Colonic mucosa (tissue), 4 donors: ENCODE data around the gene MAGEA9. TPM values are rescaled to one million over a fixed set of nuclear protein-coding genes. Genes with fewer than 3 reads are reported as not detected.
"Not testable (repeated sequence)": the region's sequence is repeated elsewhere in the genome, so short reads cannot be mapped to it uniquely, and the experiment has no call there.

Source experiments
- DNase-seq: peaks from one replicate; pipeline ENCODE4 v3.0.0-alpha.2; 2020
- H3K27ac ChIP-seq: fragments of 200-600 bp; one replicate; pipeline ENCODE4 v1.8.0; 2021
- H3K27me3 ChIP-seq: fragments of 200-600 bp; one replicate; pipeline ENCODE4 v1.8.0; 2021
- H3K36me3 ChIP-seq: fragments of 200-600 bp; one replicate; pipeline ENCODE4 v1.8.0; 2021
- H3K4me1 ChIP-seq: fragments of 200-600 bp; one replicate; pipeline ENCODE4 v1.8.0; 2021; ENCODE audit warnings: mild to moderate bottlenecking
- H3K4me3 ChIP-seq: fragments of 200-600 bp; one replicate; pipeline ENCODE4 v1.8.0; 2021
- H3K9ac ChIP-seq, 2 donors: one replicate each; pipeline ENCODE4 v1.7.0; 2013; ENCODE audit warnings: control low read depth in 2 of 2, low read depth in 2 of 2, low read length in 2 of 2
- H3K9me3 ChIP-seq: fragments of 200-600 bp; one replicate; pipeline ENCODE4 v1.8.0; 2021
- CTCF ChIP-seq: fragments of 200-600 bp; IDR thresholded peaks from one replicate; pipeline ENCODE4 v1.8.0; 2022; ENCODE audit warnings: antibody characterized with exemption, mild to moderate bottlenecking
- intact Hi-C: fragments of 100-400 bp; cut with DNase I; formaldehyde crosslinking; loops from one replicate; pipeline ENCODE4 v1.14.1; 2022
- total RNA-seq, 2 donors: library from RNA; stranded (reverse); fragmentation: NEBNext Ultra II Directional in 1 of 2; extraction: Animal tissue kit (Norgen Biotek cat#: 25700) in 1 of 2; gene quantifications; one replicate each; pipeline ENCODE4 v1.2.1, GENCODE V29; 2021
- donor health status: healthy.
- donor health status: DM: no; HTN: no; CAD: no.
- donor health status: DM: no; HTN: no; CAD: no.

The MAGEA9 gene
- not detected for total RNA-seq

- H3K4me3 ChIP-seq, H3K9ac ChIP-seq, H3K9me3 ChIP-seq, H3K4me1 ChIP-seq, H3K36me3 ChIP-seq, H3K27ac ChIP-seq, DNase-seq, H3K27me3 ChIP-seq, intact Hi-C loops: not testable (repeated sequence)
Measured at GRCh38 chrX:149781727-149782126, at the start of gene MAGEA9. Gene MAGEA9 (plus strand): TSS chrX:149781930. CDS start chrX:149786211, 4,281 bp downstream.

- H3K9me3 ChIP-seq, H3K27me3 ChIP-seq, H3K27ac ChIP-seq, H3K36me3 ChIP-seq, H3K4me3 ChIP-seq, H3K4me1 ChIP-seq, DNase-seq, intact Hi-C loops, H3K9ac ChIP-seq: not testable (repeated sequence)
Measured at GRCh38 chrX:149742269-149742668, 39.5 kb upstream of the MAGEA9 start.

GRCh38 chrX:149746390-149747007, 35.2 kb upstream of the MAGEA9 start:
- intact Hi-C loops, H3K36me3 ChIP-seq, H3K9ac ChIP-seq, H3K4me3 ChIP-seq, H3K27me3 ChIP-seq, H3K4me1 ChIP-seq, DNase-seq, H3K27ac ChIP-seq, H3K9me3 ChIP-seq: not testable (repeated sequence)

- H3K36me3 ChIP-seq, result no peaks in the 10 kb centered on the region
- H3K4me3 ChIP-seq, result no peak overlapping the region
- H3K4me1 ChIP-seq, result no peaks in the 10 kb centered on the region
- no peaks in the 10 kb centered on the region for H3K27me3 ChIP-seq
- intact Hi-C loops, result no loop called here
- H3K27ac ChIP-seq, result no peak overlapping the region
- DNase-seq, result peak; percentile 12
- H3K9me3 ChIP-seq, result no peaks in the 10 kb centered on the region
- no peak for TF ChIP-seq CTCF
- no peak overlapping the region for H3K9ac ChIP-seq
Measured at GRCh38 chrX:149757206-149758067, 24.3 kb upstream of the MAGEA9 start.

- H3K36me3 ChIP-seq, result no peaks in the 10 kb centered on the region
- no peak overlapping the region for H3K4me3 ChIP-seq
- TF ChIP-seq CTCF, result no peak
- H3K27ac ChIP-seq, result no peak overlapping the region
- H3K9ac ChIP-seq, result no peak overlapping the region
- DNase-seq, result no peak
- intact Hi-C loops, result no loop called here
- H3K4me1 ChIP-seq, result no peaks in the 10 kb centered on the region
- no peaks in the 10 kb centered on the region for H3K27me3 ChIP-seq
- no peaks in the 10 kb centered on the region for H3K9me3 ChIP-seq
Measured at GRCh38 chrX:149758068-149758714, 23.5 kb upstream of the MAGEA9 start.

GRCh38 chrX:149758715-149759078, 23.0 kb upstream of the MAGEA9 start:
- H3K36me3 ChIP-seq, H3K9me3 ChIP-seq, H3K4me3 ChIP-seq, intact Hi-C loops, H3K27me3 ChIP-seq, H3K4me1 ChIP-seq, H3K27ac ChIP-seq, H3K9ac ChIP-seq: not testable (repeated sequence)
- DNase-seq, result peak; percentile 7

- H3K27ac ChIP-seq, result no peak overlapping the region
Measured at GRCh38 chrX:149759824-149760223, 21.9 kb upstream of the MAGEA9 start.

More at GRCh38 chrX:149759824-149760223, 21.9 kb upstream of the MAGEA9 start:
- Histone ChIP-seq H3K9me3 (no peaks in the 10 kb centered on the region), H3K27me3 (no peaks in the 10 kb centered on the region), H3K4me1 (no peaks in the 10 kb centered on the region), H3K9ac (no peak overlapping the region), H3K4me3 (no peak overlapping the region), H3K36me3 (no peaks in the 10 kb centered on the region)
- no peak for TF ChIP-seq CTCF
- DNase-seq, result peak; percentile 9
- intact Hi-C loops, result no loop called here
